ENCODE results near the gene MINDY4.

MINDY4 gene

DNA sequence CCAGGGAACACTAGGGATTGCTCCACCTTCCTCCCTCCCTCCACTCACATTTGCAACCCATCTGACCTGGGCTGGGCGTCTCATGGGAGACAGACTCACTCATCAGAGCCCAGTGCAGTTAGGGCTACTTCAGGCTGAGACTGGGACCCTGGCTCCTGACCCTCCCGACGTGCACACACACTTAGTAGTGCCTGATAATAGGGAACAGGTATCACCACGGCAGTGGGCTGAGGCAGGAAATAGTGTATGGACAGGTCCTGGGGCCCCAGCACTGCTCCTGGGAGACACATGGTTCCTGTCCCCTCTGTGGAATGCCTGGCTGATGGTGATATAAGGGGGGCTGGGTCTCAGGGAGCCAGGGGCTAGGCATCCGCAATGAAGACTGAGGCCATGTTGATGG, 154.7 kb downstream of the MINDY4 start:
- Histone ChIP-seq H3K36me3 (no peaks in the 10 kb centered on the region), H3K9me3 (no peaks in the 10 kb centered on the region), H3K4me1 (ENCODE audit: control insufficient read depth in 1 of 2, insufficient read depth in 1 of 2, low read depth in 1 of 2, low read length in 1 of 2) (no peaks in the 10 kb centered on the region), H3K27me3 (no peaks in the 10 kb centered on the region), H3K4me3 (ENCODE audit: low read depth in 1 of 2, low read length in 1 of 2) (no peak overlapping the region), H3K27ac (no peak overlapping the region)
- TF ChIP-seq CTCF (IDR thresholded peaks at IDR 0.05) = no peak

GRCh38 chr7:30926313-30926712, 155.1 kb downstream of the MINDY4 start:
- Histone ChIP-seq H3K36me3 (no peaks in the 10 kb centered on the region), H3K4me1 (ENCODE audit: control insufficient read depth in 1 of 2, insufficient read depth in 1 of 2, low read depth in 1 of 2, low read length in 1 of 2) (no peaks in the 10 kb centered on the region), H3K9me3 (no peaks in the 10 kb centered on the region), H3K27ac (no peak overlapping the region), H3K4me3 (ENCODE audit: low read depth in 1 of 2, low read length in 1 of 2) (no peak overlapping the region), H3K27me3 (no peaks in the 10 kb centered on the region)
- no peak for TF ChIP-seq CTCF (IDR thresholded peaks at IDR 0.05)

GRCh38 chr7:30927040-30927439, 155.8 kb downstream of the MINDY4 start:
- no peak for TF ChIP-seq CTCF (IDR thresholded peaks at IDR 0.05)

GRCh38 chr7:30927559-30927958, 156.3 kb downstream of the MINDY4 start:
- Histone ChIP-seq H3K4me1 (ENCODE audit: control insufficient read depth in 1 of 2, insufficient read depth in 1 of 2, low read depth in 1 of 2, low read length in 1 of 2) (no peaks in the 10 kb centered on the region), H3K9me3 (no peaks in the 10 kb centered on the region), H3K36me3 (no peaks in the 10 kb centered on the region), H3K27ac (no peak overlapping the region), H3K27me3 (no peaks in the 10 kb centered on the region), H3K4me3 (ENCODE audit: low read depth in 1 of 2, low read length in 1 of 2) (no peak overlapping the region)
- TF ChIP-seq CTCF (IDR thresholded peaks at IDR 0.05) = no peak

More at GRCh38 chr7:30927040-30927439, 155.8 kb downstream of the MINDY4 start:
- Histone ChIP-seq H3K9me3 (no peaks in the 10 kb centered on the region), H3K4me3 (ENCODE audit: low read depth in 1 of 2, low read length in 1 of 2) (no peak overlapping the region), H3K27ac (no peak overlapping the region), H3K36me3 (no peaks in the 10 kb centered on the region), H3K27me3 (no peaks in the 10 kb centered on the region), H3K4me1 (ENCODE audit: control insufficient read depth in 1 of 2, insufficient read depth in 1 of 2, low read depth in 1 of 2, low read length in 1 of 2) (no peaks in the 10 kb centered on the region)

GRCh38 chr7:30928254-30928872, 157.1 kb downstream of the MINDY4 start:
- Histone ChIP-seq H3K36me3 (no peaks in the 10 kb centered on the region), H3K4me1 (ENCODE audit: control insufficient read depth in 1 of 2, insufficient read depth in 1 of 2, low read depth in 1 of 2, low read length in 1 of 2) (no peaks in the 10 kb centered on the region), H3K27ac (no peak overlapping the region), H3K4me3 (ENCODE audit: low read depth in 1 of 2, low read length in 1 of 2) (no peak overlapping the region), H3K27me3 (no peaks in the 10 kb centered on the region), H3K9me3 (no peaks in the 10 kb centered on the region)
- TF ChIP-seq CTCF (IDR thresholded peaks at IDR 0.05) = no peak

Data from neutrophil (primary cell).